ENCODE measurements around the gene CACNB3.

The CACNB3 gene

DNA sequence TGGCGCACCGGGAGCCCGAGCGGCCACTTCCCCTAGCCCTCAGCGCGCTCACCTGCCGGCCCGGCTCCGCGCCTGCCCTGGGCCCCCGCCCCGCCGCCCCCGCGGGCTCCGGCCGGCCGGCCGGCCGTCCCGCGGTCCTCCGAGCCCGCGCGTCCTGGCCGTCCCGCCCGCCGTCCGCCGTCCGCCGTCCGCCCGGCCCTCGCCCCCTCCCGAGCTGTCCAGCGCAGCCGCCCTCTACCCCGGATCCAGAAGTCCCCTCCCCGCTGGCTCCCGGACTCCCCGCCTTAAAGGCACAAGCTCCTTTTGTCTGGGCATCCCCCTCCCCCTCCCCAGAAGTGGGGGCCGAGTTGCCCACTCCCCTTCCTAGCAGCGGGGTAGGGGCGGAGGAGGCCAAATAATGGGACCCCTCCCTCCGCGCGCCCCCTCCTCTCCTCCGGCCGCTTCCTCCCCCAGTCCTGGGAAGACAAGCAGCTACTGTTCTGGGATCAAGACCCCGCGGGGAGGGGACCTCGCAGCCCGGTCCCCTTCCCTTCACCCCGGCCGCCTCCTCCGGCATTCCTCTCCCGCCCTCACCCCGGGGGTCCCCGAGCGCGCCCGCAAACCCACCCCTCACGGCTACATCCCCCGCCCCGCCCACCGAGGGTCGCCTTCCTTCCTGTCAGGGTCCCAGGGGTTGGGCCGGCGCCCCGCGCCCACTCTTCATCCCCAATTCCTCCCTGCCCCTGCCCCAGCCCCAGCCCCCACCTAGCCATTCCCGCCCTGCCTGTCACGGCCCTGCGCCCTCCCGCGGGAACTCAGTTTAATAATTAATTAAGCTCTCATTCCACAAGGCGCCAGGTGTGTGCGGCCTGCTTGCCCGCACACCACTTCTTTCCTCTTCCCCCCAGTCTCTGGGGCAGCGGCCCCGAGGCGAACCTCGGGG, 29.2 kb upstream of the CACNB3 start, which contains the start of gene ADCY6:
TSS of gene ADCY6 (minus strand) at position 236 of the 922 bp plus-strand sequence. CDS start 5,655 bp downstream, outside the sequence.
- peak; percentile 57 to 59 for DNase-seq

DNA sequence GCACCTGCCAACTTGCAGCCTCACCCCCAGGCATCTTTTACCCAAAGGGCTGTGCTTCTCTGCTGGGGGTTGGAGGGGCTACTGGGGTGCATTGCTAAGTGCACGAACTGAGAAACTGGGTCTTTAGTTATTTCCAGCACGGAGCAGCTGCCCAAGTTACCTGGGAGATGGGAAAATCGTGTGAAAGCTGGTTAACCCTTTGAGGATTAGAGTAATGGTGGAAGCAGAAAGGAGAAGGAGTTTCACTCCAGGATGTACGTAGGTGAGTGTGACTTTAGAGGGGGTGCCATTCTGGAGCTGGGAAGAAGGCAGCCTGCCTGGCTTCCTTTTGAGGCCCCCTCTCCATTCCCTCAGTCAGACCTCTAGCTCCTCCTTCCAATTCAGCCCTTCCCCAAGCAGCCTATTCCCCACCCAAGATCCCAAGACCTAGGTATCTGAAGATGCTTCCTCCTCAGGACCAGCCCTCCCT, 28.4 kb upstream of the CACNB3 start:
- no peak for DNase-seq

DNA sequence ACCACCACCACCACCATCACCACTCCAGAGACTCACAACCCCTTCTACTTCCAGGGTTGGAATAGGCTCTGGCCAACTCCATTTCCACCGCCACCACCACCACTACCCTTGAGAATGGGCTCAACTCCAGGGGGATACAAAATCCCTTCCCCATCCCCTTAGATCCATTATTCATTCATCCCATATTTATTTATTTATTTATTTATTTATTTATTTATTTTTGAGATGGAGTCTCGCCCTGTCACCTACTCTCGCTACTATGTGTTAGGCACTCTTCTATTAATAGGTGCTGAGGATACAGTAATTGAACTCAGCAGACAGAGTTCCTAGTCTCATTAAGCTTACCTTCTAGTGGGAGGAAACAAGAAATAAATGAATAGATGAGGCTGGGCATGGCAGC, 24.6 kb upstream of the CACNB3 start:
- no peak for DNase-seq

DNA sequence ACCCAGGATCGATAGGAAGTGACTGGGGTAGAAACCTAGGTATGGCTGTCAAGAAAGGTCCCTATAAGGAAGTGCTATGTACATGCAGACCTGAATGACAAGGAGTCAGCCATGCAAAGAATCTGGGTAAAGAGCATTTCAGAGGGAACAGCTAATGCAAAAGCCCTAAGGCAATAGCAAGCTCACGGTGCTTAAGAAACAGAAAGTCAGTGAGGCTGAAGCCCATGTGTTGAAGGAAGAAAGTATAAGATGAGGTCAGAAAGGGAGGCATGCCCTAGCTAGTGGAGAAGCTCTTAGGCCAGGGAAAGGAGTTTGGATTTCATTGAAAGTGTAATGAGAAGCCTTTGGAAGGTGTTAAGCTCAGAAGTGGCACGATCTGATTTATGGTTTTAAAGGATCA, 23.4 kb upstream of the CACNB3 start:
- DNase-seq: no peak

DNA sequence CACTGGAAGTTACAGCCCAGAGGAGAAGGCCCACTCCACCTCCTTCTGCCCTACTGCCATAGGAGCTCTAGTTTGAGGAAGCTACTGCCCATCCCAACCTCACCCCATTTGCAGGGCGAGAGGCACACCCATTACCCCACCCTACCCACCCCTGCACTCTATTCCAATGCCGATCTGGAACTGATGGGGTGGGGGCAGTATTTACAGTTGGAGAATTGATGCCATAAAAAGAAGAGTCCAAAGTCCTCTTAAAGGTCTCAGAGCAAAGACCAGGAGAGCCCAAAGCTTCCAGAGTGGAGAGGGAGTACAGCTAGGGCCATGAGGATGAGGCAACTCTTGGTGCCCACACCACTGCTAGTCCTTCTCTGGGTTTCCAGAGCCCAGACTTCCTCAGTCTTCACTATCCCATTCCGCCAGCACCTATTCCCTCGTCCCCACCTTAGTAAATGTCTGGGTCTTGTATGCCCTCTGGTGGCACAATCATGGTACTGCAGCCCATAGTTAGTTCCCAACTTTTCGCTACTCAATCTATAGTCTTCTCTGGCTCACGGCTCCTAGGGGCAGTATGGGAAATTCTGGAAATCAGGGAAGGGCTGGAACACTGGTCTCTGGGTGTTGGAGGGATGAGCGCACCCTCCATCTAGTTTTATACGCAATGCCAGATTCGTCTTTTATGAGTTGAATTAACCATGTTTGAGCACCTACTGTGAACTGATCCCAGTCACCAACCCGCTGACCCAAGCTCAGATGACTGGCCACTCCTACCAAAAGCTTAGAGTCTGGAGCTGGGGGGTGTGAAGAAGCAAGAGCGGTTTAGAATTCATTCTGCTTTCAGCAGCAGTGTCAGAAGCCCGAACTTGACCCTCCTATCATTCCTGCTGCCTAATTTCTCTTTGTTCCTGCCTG, 22.5 kb upstream of the CACNB3 start:
- DNase-seq: peak; percentile 55 to 60

DNA sequence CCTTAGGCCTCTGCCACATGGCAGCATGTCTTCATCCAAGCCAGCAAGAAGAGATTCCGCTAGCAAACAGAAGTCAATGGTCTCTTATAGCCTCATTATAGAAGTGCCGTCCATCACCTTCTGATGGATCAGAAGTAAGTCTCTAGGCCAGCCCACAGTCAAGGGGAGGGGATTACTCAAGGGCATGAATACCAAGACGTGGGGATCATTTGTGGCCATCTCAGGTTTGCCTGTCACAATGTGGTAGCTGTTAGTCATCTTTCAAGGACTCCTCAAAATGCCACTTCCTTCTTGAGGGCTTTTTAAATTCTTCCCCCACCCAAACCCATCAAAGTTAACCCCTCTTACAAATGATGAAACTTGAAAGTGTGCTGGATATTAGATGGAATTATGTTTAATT, 21.3 kb upstream of the CACNB3 start:
- no peak for DNase-seq

DNA sequence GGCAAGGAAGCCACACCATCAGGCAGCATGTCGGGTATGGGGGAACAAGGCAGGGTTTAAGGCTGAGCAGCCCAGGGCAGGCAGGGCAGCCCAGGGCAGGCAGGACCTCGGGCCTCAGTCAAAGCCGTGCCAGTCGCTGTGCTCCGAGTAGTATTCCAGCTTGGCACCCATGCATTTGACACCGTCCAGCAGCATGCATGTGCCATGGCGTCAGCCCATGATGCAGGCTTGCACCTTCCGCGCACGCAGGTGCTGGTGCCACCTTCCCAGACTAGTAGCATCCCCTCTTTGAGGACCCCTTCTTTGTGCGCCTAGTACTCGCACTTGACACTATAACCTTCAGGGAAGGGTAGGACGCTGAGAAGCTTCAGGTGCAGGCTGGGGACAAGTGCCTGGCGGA, 17.8 kb upstream of the CACNB3 start:
- DNase-seq: no peak

DNA sequence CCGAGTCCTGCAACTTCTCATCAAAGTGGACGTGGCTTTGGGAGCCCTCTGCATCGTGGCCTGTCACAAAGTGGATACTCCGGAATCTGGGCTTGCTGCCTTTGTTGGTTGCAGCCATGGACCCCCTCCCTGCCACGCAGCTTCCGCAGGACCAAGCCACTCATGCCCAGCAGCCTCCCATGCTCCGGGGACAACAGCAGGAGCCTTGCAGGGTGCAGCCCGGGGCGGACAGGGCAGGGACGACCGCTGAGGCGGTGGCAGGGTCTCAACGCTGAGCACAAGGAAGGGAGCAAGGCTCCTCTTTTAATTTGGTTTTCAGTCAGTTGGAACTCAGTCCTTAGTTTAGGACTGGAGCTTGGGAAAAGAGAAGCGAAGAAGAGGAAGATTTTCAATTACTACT, 17.3 kb upstream of the CACNB3 start:
- no peak for DNase-seq

DNA sequence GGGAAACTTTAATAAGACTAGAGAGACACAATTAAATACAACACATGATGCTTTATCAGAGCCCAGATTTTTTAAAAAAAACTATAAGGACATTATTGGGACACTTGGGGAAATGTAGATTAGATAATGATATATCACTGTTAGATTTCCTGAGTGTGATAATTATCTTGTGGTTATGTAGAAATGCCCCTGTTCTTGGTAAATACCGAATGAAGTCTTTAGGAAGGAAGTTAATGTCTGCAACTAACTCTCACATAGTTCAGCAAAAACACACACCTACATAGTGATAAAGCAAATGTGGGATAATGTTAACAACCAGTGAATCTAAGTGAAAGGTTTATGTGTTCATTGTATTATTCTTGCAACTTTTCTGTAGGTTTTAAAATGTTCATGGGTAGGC, 14.6 kb upstream of the CACNB3 start:
- DNase-seq: no peak

DNA sequence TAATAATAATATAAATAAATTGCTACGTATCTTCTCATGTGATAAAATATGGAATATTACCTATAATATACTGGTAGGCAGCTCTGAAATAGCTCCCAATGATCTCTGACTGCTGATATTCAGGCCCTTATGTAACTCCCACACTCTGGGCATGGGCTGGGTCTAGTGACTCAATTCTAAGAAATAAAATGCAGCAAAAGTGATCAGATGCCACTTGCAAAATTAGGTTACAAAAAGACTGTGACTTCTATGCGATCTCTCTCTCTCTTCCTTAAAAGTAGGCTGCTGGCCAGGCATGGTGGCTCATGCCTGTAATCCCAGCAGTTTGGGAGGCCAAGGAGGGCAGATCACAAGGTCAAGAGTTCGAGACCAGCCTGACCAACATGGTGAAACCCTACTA, 10.3 kb upstream of the CACNB3 start:
- no peak for DNase-seq

DNA sequence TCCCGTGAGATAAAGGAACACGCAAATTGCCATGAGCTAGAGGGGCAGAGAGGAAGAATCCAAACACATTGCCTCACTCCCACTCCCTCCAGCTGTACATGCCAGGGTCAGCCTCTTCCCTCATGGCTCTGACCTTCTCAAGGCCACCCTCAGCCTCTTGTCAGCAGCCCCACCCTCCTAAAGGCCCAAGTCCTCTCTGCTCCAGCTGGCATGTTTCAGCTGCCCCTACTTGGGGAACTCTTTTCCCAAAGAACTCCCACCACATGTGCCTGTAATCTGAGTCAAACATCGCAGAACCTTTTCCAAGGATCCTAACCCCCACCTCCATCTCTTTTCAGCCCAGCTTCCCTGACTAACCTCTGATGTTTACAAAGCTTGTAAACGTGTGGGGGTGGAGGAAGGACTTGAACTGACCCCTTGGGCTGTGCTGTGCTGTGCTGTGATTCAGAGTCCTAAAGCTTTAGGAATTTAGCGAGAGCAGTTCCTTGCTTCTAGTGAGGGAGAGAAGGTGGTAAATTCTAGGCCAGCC, 7.3 kb upstream of the CACNB3 start:
- DNase-seq: no peak

DNA sequence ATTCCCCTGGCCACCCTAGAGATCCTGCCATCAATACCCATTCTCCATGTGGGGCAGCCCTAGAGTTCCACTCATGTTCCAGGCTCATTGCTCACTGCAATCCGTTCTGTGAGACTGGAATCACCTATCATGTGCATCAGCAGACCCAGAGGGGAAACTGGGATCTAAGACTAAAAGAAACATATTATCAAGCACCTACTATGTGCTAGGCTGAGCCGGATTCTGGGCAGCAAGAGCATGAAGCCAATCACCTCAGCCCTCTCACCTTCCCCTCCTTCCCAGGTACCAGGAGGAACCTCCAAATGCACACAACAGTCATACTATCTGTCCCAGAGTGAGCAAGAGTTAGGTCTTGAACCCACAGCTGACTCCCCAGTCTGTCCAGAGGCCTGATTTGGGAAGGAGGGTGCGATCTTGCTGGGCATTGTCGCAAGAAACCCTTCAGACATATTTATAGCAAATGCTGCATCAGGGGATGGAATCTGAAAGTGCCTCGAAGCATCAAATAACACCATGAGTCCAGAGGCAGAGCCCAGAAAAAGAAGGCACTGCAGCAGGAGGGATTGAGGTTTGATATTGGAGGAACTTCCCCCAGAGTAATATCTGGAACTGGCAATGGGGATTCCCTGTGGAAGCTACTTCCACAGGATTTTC, 6.7 kb upstream of the CACNB3 start:
- DNase-seq: no peak

DNA sequence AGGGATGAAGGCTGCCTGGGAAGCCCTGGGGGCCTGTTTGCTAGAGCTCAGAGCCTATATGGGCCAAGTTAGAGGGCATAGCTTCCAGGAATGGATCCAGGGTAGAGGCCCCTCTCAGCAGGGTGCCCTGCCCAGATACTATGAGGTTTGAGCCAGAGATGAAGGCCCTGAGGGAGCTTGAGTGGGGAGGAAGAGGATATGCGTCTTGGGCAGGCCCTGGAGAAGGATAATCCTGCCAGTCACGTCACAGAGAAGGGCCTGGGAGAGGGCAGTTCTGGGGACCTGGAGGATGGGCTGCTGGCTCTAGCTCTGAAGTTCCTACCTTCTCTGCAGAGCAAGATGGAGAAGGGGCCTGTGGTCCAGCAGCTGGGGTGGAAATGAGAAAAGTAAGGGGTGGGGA, 5.9 kb upstream of the CACNB3 start:
- DNase-seq: no peak

DNA sequence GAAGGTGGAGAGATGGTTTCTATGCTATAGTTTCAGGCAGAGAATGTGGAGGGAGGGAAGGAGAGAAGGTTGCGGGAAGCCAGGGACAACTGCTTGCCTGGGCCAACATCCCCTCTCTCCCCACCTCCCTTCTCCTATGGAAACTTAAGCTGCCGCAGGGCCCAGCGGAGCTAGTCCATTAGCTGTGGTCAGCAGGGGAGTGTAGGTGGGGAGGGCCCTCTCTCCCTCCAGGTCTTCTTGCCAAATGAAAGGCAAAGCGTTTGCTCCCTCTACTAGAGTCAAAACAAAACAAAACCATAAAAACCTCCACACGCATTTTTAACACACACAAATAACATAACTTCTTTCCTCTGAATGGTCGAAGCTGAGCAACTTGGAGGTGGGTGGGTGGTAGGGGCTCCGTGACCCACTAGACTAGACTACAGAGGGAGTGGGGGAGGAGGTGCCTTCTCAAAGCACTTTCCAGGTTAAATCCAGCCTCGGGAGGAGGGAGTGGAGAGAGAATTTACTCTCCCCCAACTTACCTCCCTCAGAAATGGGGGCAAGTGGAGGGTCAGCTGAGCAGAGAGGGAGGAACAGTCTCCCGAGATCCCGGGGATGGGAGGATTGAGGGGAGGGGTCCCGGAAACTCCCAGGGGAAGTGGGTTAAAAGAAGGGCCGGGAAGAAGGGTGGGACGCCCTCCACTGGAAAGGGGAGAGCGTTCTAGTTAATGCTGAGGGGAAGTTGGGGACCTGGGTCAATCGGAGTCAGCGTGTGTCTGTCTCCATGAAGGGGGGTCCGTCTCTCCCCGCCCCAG, 4.6 kb upstream of the CACNB3 start:
- no peak for DNase-seq

DNA sequence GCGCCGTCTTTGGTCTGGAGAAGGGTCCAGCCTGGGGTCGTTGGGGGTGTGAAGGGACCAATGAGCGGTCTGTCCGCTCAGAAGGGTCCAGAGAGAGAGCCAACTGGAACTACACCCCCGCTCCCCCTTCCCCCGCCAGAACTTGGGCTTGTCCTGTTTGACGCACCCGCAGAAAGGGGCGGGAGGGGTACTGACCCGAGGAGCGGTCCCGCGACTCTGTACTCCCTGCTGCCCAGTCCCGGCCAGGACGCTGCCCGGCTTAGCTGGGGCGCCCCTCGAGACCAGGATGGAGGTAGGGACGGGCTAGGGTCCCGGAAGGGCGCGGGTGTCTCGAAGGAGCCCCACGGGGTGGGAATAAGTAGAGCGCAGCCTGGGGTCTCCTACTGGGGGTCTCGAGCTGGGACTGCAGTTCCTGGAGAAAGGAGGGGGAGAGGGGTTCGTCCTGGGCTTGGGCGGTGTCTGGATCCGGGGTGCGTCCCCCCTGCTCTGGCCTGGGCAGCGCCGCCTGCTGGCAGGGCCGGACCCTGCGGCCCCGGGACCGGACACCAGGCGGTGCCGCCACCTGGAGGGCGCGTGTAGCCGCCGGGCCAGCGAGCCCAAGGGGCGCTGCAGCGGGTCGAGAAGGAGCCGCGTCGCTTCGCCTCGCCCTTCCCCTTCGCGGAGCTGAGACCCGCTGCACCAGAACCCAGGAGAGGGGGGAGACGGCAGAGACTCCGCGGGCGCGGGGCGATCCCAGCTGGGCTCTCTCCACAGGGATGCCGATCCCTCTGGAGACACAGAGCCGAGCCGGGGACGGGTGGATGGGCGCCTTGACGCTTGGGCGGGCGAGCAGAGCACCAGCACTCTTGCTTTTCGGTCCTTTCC, 3.8 kb upstream of the CACNB3 start:
- DNase-seq: peak; percentile 11 to 39

DNA sequence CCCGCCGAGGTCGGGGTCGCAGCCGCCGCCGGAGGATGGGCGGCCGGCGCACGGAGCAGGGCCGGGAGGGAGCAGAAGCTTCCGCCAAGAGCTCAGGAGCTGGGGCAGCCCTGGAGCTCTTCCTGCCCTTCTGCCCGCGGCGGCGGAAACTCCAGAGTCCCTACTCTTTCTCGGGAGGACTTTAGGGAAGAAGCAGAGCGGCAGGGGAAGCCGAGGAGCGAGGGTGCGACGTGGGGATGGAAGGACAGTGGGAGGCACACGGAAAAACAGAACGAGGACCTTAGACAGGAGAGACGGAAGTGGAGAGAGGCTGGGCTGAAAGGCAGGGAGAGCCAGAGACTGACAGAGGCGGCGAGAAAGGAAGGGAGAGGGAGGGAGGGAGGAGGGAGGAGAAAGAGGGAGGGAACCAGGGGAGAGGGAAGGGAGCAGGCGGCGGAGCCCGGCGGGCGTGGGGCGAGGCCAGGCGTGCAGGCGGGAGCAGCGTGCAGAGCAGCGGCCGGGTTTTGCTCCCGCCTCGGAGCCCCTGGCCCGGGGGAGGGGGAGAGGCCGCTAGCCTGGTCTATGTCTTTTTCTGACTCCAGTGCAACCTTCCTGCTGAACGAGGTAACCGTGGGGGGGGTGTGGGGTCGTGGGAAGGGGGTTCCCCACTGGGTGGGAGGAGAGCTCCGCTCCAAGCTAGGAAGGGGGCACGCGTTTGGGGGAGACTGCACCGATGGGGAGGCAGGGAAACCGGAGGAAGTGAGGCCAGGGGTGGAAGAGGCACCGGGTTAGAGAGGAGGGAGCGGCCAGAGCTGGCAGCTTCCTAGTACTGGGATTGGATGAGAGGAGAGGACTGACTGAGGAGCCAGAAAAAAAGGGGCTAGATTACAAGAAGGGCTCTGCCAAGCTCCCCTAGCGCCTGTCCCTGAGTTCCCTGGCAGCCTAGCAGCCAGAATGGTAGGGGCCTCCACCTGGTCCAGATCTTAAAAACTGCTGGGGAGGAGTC, 2.9 kb upstream of the CACNB3 start:
- DNase-seq: peak; percentile 50 to 61

DNA sequence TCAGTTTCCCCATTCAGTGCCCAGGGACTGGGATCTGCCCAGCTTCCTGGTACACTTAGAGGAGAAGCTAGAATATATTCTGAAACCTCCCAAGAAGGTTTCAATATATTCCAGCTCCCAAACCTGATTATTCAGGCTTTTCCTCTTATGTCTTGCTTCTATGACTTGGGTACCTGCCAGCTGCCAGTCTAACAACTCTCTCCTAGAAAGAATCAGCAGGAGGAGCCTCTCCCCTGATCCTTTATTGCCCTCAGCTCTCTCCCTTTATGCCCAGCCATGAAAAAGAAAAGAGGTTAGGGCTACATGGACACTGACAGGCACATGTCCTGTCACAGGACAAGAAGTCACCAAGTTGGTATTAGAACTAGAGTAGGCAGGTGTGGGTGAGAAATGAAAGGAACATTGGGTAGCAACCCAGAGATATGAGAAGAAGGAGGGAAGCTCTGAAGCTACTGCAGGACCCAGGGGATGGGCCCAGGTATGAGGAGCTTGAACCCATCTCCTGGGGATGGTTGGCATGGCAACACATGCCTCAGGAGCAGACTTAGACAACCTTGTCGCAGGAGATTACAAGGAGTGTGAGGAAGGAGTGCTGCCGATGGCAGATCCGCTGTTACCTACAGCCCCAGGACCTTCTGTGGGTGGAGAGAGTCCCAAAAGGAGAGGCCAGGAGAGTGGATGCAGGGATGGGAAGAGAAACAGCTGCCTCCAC, 2.0 kb upstream of the CACNB3 start:
- DNase-seq: no peak

DNA sequence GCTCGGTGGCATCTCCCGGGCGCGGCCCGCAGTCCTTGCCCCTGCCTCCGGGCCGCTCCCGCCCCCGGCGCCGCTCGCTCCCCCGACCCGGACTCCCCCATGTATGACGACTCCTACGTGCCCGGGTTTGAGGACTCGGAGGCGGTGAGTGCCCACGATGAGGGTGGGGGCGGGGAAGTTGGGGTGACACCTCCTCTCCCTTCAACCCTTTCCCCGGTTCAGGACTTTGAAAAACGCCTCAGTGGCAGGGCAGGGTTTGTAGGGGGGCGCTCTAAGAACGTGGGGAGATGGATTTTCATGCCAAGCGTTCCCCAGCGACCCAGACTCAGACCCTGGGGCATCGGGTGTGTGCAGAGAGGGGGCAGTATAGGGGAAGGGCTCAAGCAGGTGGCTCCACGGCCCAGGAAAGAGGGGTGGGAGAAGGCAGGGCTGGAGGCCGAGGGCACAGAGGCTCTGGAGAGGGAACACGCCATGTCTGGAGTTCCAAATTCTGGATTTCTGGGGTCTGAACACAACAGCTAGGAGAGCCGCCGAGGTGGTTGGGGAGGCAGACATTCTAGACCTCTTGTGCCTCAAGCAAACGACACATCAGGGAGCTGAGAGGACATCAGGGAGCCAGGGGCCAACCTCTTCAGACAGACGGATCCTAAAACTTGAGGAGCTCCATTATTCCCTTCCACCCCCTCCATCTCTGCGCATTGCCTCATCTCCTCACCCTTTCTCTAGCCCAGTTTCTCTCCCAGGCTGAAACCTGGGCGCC, 715 bp downstream of the CACNB3 start:
- DNase-seq: no peak

Data from hippocampal formation (tissue), 2 donors.